HepG2 (cell line): ENCODE data around the gene SEMA3C.

Source experiments
- FIP1L1 ChIP-seq: fragments of 200-400 bp; formaldehyde crosslinking; IDR thresholded peaks from 2 replicates; pipeline ENCODE4 v1.6.1; 2018; ENCODE audit warnings: low read depth, mild to moderate bottlenecking, low read length, moderate library complexity, borderline replicate concordance; ENCODE audit not compliant: insufficient read depth
- NBN ChIP-seq: fragments of 450-650 bp; conservative IDR thresholded peaks from 2 replicates; pipeline ENCODE4 v1.6.1; 2017
- RNF2 ChIP-seq: fragments of 450-650 bp; conservative IDR thresholded peaks from 2 replicates; pipeline ENCODE4 v1.6.1; 2016; ENCODE audit warnings: low read depth
- ZNF841 ChIP-seq: sonication (generic); formaldehyde crosslinking; IDR thresholded peaks from 2 replicates; pipeline ENCODE4 v1.8.1; 2023; ENCODE audit warnings: missing genetic modification reagents, borderline replicate concordance
- TF ChIP-seq, protein P1 (sequence below): sonication (generic); formaldehyde crosslinking; IDR thresholded peaks from 2 replicates; pipeline ENCODE4 v1.4.0; 2020; ENCODE audit warnings: missing genetic modification reagents, mild to moderate bottlenecking, borderline replicate concordance
- TF ChIP-seq, protein P2 (sequence below): sonication (generic); formaldehyde crosslinking; IDR thresholded peaks from 2 replicates; pipeline ENCODE4 v1.5.0; 2020; ENCODE audit warnings: mild to moderate bottlenecking, missing genetic modification reagents, moderate library complexity

DNA sequence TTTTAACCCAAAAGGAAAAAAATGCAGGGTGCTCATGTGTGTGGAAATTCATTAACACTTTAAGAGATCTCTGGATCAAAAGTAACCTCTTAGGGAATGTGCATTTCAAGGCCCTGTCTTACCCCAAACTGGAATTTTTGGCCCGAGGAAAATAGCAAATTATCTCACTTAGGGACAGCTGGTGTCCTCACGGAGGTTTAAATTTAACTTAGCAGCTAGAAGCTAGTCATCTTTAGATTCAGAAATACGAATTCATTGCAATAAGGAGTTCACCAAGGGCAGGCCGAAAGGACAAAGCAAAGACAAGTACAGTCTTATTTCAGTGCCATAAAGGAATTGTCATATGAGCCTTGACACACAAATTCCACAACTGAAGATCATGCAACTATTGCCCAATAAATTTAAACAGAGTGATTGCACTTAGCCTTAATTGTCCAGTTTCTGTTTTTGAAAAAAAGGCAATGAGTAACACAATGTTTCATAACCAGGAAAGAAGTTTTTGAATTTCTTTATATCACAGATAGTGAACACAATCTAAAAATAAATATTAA lies 22.4 kb upstream of the SEMA3C start:
- TF ChIP-seq NBN (no peak), RNF2 (no peak), FIP1L1 (no peak), ZNF841 (no peak)
- TF ChIP-seq, protein P1, sequence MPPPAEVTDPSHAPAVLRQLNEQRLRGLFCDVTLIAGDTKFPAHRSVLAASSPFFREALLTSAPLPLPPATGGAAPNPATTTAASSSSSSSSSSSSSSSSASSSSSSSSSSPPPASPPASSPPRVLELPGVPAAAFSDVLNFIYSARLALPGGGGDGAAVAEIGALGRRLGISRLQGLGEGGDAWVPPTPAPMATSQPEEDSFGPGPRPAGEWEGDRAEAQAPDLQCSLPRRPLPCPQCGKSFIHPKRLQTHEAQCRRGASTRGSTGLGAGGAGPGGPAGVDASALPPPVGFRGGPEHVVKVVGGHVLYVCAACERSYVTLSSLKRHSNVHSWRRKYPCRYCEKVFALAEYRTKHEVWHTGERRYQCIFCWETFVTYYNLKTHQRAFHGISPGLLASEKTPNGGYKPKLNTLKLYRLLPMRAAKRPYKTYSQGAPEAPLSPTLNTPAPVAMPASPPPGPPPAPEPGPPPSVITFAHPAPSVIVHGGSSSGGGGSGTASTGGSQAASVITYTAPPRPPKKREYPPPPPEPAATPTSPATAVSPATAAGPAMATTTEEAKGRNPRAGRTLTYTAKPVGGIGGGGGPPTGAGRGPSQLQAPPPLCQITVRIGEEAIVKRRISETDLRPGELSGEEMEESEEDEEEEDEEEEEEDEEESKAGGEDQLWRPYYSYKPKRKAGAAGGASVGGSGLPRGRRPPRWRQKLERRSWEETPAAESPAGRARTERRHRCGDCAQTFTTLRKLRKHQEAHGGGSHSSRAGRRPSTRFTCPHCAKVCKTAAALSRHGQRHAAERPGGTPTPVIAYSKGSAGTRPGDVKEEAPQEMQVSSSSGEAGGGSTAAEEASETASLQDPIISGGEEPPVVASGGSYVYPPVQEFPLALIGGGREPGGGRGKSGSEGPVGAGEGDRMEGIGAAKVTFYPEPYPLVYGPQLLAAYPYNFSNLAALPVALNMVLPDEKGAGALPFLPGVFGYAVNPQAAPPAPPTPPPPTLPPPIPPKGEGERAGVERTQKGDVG = no peak
- TF ChIP-seq, protein P2, sequence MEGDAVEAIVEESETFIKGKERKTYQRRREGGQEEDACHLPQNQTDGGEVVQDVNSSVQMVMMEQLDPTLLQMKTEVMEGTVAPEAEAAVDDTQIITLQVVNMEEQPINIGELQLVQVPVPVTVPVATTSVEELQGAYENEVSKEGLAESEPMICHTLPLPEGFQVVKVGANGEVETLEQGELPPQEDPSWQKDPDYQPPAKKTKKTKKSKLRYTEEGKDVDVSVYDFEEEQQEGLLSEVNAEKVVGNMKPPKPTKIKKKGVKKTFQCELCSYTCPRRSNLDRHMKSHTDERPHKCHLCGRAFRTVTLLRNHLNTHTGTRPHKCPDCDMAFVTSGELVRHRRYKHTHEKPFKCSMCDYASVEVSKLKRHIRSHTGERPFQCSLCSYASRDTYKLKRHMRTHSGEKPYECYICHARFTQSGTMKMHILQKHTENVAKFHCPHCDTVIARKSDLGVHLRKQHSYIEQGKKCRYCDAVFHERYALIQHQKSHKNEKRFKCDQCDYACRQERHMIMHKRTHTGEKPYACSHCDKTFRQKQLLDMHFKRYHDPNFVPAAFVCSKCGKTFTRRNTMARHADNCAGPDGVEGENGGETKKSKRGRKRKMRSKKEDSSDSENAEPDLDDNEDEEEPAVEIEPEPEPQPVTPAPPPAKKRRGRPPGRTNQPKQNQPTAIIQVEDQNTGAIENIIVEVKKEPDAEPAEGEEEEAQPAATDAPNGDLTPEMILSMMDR (CRISPR knock-in tag) = no peak
